GM15510 (cell line): ENCODE results near the gene RGS18.

ENCODE experiments used
- POLR2A ChIP-seq: IDR thresholded peaks from 3 replicates; pipeline ENCODE4 v1.6.1; 2011; ENCODE audit warnings: borderline replicate concordance; ENCODE audit not compliant: insufficient read length; ENCODE audit errors: extremely low read depth

The RGS18 gene, protein sequence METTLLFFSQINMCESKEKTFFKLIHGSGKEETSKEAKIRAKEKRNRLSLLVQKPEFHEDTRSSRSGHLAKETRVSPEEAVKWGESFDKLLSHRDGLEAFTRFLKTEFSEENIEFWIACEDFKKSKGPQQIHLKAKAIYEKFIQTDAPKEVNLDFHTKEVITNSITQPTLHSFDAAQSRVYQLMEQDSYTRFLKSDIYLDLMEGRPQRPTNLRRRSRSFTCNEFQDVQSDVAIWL

DNA sequence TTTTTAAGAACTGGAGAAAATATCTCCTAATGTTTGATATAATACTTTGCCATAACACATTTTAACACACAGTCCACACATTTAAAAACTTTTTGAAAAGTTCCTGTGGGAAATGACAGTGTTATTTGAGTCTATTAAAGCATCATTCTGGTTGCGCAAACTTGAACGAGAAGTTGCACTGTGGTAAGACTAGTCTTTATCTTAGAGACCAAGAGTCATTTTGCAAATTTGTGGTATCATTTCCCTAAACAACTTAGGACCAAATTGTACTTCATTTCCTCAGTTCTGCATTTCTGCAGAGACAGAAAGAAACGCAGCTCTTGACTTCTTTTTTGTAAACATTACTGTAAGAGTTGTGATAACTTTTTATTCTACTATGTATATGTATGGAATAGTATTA is at the start of gene RGS18:
Gene RGS18, plus strand, starts transcription at position 282 of the 400 bp plus-strand sequence. CDS start 176 bp downstream, outside the sequence.
- no peak for TF ChIP-seq POLR2A

DNA sequence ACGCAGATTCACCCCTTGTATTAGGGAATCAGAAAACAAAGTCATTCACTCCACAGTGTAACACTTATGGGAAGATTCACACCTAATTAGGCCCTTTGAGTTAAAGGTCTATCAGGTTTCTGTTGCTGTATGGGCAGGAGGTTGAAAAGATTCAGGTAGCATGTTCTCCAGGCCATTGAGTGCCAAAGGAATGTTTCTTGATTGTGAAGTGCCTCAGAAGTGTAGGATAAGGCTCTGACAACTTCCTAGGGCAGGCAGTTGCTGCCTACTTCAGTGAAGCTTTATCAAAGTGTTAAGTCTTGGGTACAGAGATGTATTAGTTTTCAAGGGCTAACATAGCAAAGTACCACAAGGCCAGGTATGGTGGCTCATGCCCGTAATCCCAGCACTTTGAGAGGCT is 48.7 kb upstream of the RGS18 start:
- TF ChIP-seq POLR2A, result no peak

DNA sequence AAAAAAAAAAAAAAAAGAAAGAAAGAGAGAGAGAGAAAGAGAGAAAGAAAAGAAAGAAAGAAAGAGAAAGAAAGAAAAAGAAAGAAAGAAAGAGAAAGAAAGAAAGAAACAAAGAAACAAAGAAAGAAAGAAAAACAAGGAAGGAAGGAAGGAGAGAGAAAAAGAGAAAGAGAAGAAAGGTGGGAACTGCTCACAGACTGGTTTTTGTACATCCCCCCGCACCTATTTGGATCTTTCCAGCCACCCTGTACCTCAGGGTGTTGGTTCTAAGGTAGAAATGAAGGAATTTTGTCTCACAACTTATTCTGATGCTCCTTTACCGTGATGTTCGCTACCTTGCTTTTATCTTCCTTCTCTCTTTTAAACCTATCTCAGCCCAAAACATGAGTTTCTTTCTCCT is 43.3 kb upstream of the RGS18 start:
- TF ChIP-seq POLR2A, result no peak

DNA sequence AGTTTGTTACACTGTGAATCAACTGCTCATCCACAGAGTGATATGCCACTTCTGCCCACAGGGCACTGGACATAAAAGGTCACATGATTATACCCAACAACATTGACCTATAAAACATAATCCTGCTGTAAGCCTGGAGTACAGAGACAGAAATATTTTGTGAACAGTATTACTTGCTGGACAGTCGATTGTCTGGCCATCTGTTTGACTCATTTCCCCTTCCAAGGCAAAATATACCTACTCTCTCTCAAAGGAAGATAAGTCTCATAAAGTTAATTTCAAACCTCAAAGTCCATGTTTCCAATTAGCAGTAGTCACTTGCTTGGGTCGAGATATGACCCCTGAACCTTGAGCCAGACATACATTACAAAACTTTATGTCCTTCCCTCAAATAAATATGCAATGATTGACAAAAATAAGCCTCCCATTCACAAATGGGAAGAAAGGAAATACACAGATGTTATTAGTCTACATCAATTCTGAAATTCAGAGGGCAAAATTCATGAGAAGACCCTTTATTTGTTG is 39.3 kb upstream of the RGS18 start:
- TF ChIP-seq POLR2A, result no peak

DNA sequence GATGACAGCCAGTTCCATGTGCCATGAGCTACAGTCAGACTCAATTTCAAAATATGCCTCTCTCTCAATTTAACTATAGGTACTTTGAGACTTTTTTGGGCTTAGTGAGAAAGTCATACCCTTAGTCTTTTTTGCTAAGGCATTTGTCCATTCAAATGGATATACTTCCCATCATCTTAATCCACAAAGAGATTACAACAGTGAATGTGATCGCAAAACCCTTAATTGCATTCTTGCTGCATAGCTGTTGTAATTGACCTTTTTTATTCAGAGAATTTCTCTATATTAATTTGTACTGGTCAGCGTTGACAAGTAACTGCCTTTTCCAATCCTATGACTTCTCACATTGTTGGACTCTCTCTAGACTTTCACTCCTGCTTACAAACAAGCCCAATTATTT is 38.6 kb upstream of the RGS18 start:
- no peak for TF ChIP-seq POLR2A

DNA sequence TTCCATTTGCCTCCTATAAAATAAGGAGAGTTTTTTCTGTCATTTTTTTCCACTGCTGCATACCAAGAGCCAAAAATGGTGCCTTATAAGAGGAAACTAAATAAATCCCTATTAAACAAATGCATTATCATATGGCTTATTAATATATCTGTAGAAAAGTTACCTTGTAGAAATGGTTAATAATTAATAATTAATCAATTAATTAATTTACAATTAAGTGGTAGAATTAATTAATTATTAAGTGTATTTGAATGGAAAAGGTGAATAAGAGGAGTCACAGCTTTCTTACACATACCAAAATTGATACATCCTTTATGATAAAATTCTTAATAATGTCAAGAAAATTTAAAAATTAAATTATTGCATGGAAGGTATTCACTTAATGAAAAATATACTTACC is 35.6 kb upstream of the RGS18 start:
- no peak for TF ChIP-seq POLR2A

DNA sequence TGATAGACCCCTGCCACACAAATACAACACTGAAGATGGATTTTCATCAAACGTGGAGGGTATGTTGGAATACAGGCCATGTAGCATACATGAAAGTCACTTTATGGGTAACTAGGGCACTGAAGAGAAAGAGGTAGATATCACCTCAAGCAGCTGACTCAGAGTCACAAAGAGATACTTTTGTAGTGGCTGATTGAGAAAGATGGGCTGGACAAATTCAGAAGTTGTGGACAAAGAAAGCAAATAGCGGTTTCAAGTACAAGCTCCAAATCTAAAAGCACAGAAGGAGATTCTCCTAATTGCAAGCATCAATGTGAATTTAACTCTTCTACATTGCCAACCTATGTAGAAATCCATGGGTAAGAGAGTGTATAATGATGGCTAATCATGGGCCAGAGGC is 35.0 kb upstream of the RGS18 start:
- no peak for TF ChIP-seq POLR2A

DNA sequence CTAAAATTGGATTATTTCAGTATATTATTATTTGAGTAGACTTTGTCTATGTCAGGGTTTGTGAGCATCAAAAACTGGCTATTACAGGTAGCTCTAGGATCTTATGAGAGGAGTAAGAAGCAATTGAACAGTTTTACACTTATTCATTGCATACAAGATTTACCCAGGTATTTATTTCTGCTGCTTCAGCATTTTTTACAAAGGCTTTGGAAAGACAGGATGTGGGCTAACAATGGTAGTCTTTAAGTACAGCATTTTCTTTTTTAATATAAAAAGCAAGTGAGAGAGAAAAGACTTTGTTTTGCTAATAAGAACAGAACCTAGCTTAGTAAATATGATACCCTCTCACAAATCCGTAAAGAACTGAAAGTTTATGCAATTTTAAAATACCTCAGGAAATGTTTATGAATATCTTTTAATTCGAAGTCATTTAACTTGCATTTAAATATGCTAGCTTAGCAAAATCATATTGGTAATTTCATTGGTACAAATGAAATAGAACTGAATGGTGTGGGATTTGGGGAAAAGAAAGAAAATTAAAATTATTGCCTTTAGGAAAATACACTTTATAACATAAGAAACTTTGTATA is 32.1 kb upstream of the RGS18 start:
- TF ChIP-seq POLR2A, result no peak

DNA sequence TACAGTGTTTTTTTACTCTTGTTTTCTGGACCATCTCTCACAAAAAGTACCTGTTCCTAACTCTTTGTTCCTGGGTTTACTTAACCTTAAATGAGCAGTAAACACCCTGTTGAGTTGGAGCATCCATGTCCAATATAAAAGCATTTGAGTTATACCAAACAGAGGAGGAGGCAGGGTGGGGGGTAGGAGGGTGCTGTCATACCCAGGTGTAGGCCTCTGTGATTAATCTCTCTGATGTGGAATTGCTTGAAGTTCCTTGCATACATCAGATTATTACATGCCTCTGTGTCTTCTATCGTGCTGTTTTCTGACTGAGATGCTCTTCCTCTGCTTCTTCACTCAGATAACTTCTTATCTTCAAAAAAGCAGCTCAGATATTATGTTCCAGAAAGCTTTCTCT is 28.1 kb upstream of the RGS18 start:
- no peak for TF ChIP-seq POLR2A

DNA sequence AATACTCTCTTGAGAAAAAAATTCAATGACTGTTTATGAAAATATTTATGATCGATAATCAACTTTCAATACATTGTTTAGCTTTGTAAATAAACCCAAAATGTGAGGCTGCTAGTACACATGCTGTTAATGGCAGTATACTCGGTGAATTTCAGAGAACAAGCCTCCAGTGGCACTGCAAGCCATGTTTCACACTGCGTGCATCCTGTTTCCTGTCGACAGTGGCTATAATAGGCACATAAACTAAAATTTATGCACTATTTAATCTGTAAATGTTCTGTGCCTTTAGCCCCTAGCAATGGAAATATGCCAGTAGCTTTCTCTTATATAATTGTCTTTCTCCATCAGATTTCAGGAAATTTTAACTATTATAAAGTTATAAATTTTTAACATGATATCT is 26.3 kb upstream of the RGS18 start:
- TF ChIP-seq POLR2A, result no peak

DNA sequence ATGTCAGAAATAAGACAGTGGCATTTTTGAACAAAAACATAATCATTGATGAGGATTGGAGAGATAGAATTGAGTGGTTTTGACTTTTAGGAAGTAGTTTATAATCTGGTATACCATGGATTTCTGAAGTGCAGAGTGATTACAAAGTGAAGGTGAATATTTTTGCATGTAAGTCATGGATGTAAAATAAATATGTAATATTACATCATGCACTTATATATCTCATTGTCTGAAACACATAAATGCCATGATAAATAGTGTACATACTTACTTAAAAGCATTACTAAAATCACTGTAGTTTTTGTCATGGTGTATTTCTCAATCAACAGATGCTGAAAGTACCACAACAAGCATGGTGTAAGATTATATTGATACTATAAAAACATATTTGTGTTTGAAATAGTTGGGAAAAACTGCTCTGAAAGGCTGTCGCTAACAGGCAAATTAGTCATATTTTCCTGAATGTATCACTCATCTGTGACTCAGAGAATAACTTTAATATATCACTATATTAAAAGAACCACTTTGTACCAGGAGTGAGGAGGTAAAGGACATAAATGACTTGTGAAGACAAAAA is 24.8 kb upstream of the RGS18 start:
- TF ChIP-seq POLR2A, result no peak

DNA sequence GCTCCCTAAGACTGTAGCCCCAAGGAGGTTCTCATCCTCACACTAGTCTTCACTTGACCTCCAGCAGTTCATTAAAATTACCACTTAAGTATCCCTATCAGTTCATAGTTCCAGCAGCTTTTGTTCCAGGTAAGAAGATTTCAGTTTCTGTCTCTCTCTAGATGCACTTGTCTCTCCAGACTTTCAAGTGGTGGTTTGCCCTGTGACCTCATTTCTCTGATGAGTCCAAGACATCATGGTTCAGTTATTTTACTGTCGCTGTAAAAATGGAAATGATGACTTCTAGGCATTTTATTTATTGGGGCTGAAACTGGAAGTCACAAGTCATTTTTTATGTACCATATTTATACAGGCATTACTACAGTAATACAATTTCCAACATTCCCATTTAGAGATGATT is 17.9 kb upstream of the RGS18 start:
- no peak for TF ChIP-seq POLR2A

DNA sequence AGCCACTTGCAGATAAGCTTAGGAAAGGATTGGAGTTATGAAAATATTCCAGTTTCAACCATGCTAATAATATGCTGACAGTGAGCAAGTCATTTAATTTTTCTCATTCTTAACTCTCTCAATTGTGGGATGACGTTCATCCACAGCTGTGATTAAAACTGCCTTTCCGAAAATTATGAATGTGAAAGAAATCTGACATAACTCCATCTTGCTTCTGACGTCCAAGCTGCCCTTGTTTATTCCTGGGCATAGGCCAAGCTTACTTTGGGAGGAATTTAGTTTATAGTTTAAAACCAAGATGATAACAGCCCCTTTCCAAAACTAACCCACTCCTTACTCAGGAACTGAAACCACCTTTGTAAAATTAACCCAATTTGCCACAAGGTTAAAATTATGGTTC is 11.0 kb upstream of the RGS18 start:
- no peak for TF ChIP-seq POLR2A

DNA sequence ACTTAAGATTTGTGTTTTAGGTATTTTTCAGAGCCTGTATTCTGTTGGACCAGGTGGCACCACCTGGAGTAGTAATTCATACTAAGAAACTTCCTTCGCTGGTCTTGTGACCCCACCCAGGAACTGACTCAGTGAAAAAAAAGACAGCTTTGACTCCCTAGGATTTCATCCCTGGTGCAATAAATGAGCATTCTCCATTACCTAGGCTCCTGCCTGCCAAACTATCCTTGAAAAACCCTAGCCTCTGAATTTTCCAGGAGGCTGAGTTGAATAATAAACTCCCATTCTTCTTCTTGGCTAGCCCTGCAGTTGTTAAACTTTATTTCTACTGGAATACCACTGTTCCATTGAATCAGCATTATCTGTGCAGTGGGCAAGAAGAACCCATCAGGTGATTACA is 10.6 kb upstream of the RGS18 start:
- TF ChIP-seq POLR2A, result no peak

DNA sequence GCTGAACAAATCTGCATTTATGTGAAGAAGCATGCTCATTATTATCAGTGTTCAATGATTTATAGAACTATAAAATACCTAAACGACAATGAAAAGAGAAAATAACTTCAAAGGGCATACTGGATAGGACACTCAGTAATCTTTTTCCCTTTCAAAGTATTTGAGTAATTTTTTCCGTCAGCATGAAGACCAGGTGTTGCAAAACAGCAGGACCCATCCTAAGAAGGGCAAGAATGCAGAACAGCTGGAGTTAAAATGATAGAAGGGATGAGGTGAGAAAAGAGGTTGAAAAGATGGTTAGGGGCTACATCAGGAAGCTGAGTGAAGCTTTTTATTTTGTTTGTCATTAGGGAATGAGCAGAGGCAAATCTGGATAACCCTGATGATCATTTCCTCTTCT is 7.1 kb upstream of the RGS18 start:
- no peak for TF ChIP-seq POLR2A

DNA sequence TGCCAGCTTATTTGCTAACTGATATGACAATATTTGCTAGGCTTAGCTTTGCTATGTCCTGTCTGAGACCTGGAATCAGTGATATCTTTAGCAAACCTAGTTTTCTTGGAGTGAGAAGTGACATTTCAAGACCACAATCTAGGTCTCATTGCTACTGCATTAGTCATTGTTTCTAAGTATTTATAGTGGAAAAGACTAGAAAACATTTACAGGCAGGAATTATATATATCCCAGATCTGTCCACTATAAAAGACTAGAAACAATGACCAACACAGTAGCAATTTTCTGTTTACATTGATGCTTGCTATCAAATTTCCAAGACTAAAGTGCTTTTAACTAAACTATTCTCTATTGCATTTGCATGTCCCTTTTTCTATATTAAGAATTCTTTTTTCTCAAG is 5.0 kb upstream of the RGS18 start:
- no peak for TF ChIP-seq POLR2A
